IPS-15b (cell line): ENCODE results near the gene ARF6.

Experiments used
- H3K27me3 ChIP-seq: one replicate; pipeline ENCODE4 v1.6.1; 2013; ENCODE audit warnings: low read length; ENCODE audit not compliant: control insufficient read depth, insufficient read depth
- H3K36me3 ChIP-seq: one replicate; pipeline ENCODE4 v1.6.1; 2013; ENCODE audit warnings: low read length; ENCODE audit not compliant: control insufficient read depth, insufficient read depth
- H3K4me1 ChIP-seq: one replicate; pipeline ENCODE4 v1.6.1; 2013; ENCODE audit warnings: mild to moderate bottlenecking, low read length; ENCODE audit not compliant: control insufficient read depth, insufficient read depth
- H3K4me3 ChIP-seq: one replicate; pipeline ENCODE4 v1.5.1; 2013; ENCODE audit warnings: low read depth, low read length
- H3K9ac ChIP-seq: one replicate; pipeline ENCODE4 v1.6.1; 2013; ENCODE audit warnings: low read depth, mild to moderate bottlenecking, low read length
- H3K9me3 ChIP-seq: one replicate; pipeline ENCODE4 v1.6.1; 2013; ENCODE audit warnings: mild to moderate bottlenecking, low read length; ENCODE audit not compliant: control insufficient read depth, insufficient read depth

The ARF6 gene

DNA sequence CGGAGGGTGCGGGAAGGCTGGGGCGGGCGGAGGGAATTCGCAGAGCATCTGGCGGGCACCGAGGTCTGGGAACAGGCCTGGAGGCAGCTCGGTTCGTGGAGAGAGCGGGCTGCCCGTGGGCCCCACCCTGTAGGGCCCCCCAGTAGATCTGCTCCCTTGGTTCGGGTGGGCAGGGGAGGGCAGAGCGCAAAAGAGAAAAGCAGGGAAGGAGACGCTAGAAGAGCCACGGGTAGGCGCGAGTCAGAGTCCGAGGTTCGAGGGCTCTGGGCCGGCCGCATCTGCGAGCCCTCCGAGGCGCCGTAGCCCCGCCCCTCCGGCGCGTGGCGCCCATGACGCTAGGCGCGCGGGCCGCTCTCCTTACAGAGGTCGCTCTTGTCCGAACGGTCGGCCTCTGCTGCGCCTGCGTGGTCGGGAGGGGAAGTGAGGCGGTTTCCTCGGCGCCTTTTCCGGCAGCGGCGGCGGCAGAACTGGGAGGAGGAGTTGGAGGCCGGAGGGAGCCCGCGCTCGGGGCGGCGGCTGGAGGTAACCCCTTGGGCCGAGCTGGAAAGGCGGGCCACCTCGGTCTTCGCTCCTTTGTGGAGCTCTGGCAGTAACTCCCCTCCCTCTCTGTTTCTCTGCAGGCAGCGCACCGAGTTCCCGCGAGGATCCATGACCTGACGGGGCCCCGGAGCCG is at the start of gene ARF6:
TSS of gene ARF6 (plus strand) at position 447 of the 673 bp plus-strand sequence. CDS start 655 bp downstream, outside the sequence.
- Histone ChIP-seq H3K27me3 (no peaks in the 10 kb centered on the region), H3K9ac (peak within 1 kb of the TSS; percentile 93), H3K4me3 (peak within 1 kb of the TSS; percentile 95), H3K4me1 (peaks cover 4% of the 10 kb centered on the region), H3K36me3 (peaks cover 3% of the 10 kb centered on the region), H3K9me3 (no peaks in the 10 kb centered on the region)

- no peaks in the 10 kb centered on the region for H3K4me1 ChIP-seq
- no peak overlapping the region for H3K9ac ChIP-seq
- no peaks in the 10 kb centered on the region for H3K27me3 ChIP-seq
- no peak overlapping the region for H3K4me3 ChIP-seq
- H3K36me3 ChIP-seq: peaks cover 10% of the 10 kb centered on the region
- no peaks in the 10 kb centered on the region for H3K9me3 ChIP-seq
Measured at GRCh38 chr14:49849213-49849847, 43.6 kb upstream of the ARF6 start.

DNA sequence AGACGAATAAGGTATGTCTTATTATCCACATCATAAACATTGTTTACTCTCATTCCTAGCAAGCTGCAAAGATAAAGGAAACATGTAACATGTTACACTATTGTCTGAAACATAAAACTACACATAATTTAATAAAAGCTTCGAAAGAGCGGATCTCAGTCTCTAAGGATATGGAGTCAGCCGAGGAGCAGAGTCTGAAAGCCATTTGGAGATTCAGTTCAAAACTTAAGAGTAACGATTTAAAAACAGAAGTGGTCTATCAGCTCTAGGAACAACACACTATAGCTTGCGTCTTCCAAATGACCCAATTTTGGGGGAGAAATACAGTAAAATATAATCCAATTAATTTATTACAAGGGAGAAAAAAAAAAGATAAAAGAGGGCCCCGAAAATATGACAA is 41.1 kb upstream of the ARF6 start:
- no peaks in the 10 kb centered on the region for H3K9me3 ChIP-seq
- peak overlapping the region; percentile 99 for H3K4me3 ChIP-seq
- H3K4me1 ChIP-seq: no peaks in the 10 kb centered on the region

GRCh38 chr14:49852301-49853157 is 40.4 kb upstream of the ARF6 start, which contains the start of gene NEMF:
NEMF (minus strand) TSS chr14:49852788; CDS start chr14:49852753, 35 bp downstream.
- H3K4me1 ChIP-seq: no peaks in the 10 kb centered on the region
- no peaks in the 10 kb centered on the region for H3K9me3 ChIP-seq
- peak within 1 kb of the TSS; percentile 96 for H3K9ac ChIP-seq
- H3K4me3 ChIP-seq: peak within 1 kb of the TSS; percentile 99
- H3K27me3 ChIP-seq: no peaks in the 10 kb centered on the region
- peaks cover 3% of the 10 kb centered on the region for H3K36me3 ChIP-seq

More for the DNA sequence above, 41.1 kb upstream of the ARF6 start:
- Histone ChIP-seq H3K27me3 (no peaks in the 10 kb centered on the region), H3K36me3 (peaks cover 3% of the 10 kb centered on the region), H3K9ac (peak overlapping the region; percentile 96)

GRCh38 chr14:49853158-49853477 is 39.8 kb upstream of the ARF6 start:
- peaks cover 3% of the 10 kb centered on the region for H3K36me3 ChIP-seq

GRCh38 chr14:49853572-49854375 is 39.1 kb upstream of the ARF6 start:
- H3K9me3 ChIP-seq: no peaks in the 10 kb centered on the region
- H3K4me1 ChIP-seq: no peaks in the 10 kb centered on the region
- H3K4me3 ChIP-seq: peak overlapping the region; percentile 99
- no peak overlapping the region for H3K9ac ChIP-seq
- H3K27me3 ChIP-seq: no peaks in the 10 kb centered on the region
- peaks cover 3% of the 10 kb centered on the region for H3K36me3 ChIP-seq

More at GRCh38 chr14:49853158-49853477, 39.8 kb upstream of the ARF6 start:
- H3K27me3 ChIP-seq: no peaks in the 10 kb centered on the region
- peak overlapping the region; percentile 96 for H3K9ac ChIP-seq
- H3K4me3 ChIP-seq: peak overlapping the region; percentile 99
- no peaks in the 10 kb centered on the region for H3K9me3 ChIP-seq
- no peaks in the 10 kb centered on the region for H3K4me1 ChIP-seq

- H3K9me3 ChIP-seq: no peaks in the 10 kb centered on the region
- no peaks in the 10 kb centered on the region for H3K27me3 ChIP-seq
- no peaks in the 10 kb centered on the region for H3K4me1 ChIP-seq
- no peaks in the 10 kb centered on the region for H3K36me3 ChIP-seq
- H3K9ac ChIP-seq: no peak overlapping the region
- no peak overlapping the region for H3K4me3 ChIP-seq
Measured at GRCh38 chr14:49857427-49858003, 35.4 kb upstream of the ARF6 start.

GRCh38 chr14:49858383-49858782 is 34.5 kb upstream of the ARF6 start:
- no peaks in the 10 kb centered on the region for H3K9me3 ChIP-seq
- no peak overlapping the region for H3K4me3 ChIP-seq
- no peaks in the 10 kb centered on the region for H3K27me3 ChIP-seq
- H3K4me1 ChIP-seq: no peaks in the 10 kb centered on the region
- no peak overlapping the region for H3K9ac ChIP-seq
- no peaks in the 10 kb centered on the region for H3K36me3 ChIP-seq

- Histone ChIP-seq H3K9me3 (no peaks in the 10 kb centered on the region), H3K4me1 (peaks cover 3% of the 10 kb centered on the region), H3K4me3 (peak overlapping the region; percentile 86), H3K36me3 (no peaks in the 10 kb centered on the region), H3K27me3 (no peaks in the 10 kb centered on the region), H3K9ac (peak overlapping the region; percentile 82)
Measured at GRCh38 chr14:49860988-49861698, 31.7 kb upstream of the ARF6 start.

- no peaks in the 10 kb centered on the region for H3K27me3 ChIP-seq
- peak overlapping the region; percentile 86 for H3K4me3 ChIP-seq
- peak overlapping the region; percentile 82 for H3K9ac ChIP-seq
- no peaks in the 10 kb centered on the region for H3K9me3 ChIP-seq
- no peaks in the 10 kb centered on the region for H3K36me3 ChIP-seq
- H3K4me1 ChIP-seq: peaks cover 3% of the 10 kb centered on the region
Measured at GRCh38 chr14:49861699-49862088, 31.2 kb upstream of the ARF6 start.
